Occipital lobe (tissue), 2 donors: ENCODE results near the gene GATAD2A. TPM values are rescaled to one million over a fixed set of nuclear protein-coding genes. Genes with fewer than 3 reads are reported as not detected.
A peak's percentile ranks its signal among the peaks of the same experiment; 100 is the strongest.

Source experiments
- DNase-seq: peaks from one replicate; lab custom pipeline; 2025; lab: John Stamatoyannopoulos, UW
- total RNA-seq: library from RNA; depleted of rRNA; stranded (reverse); fragments of >200 nt; gene quantifications from one replicate; pipeline ENCODE4 v1.2.3, GENCODE V29; 2014

Gene GATAD2A
- total RNA-seq, 1 donor from 2014 or later, result 14.2 TPM

GRCh38 chr19:19505669-19506326, 100.3 kb downstream of the GATAD2A start:
- no peak for DNase-seq

GRCh38 chr19:19506592-19506991, 101.1 kb downstream of the GATAD2A start:
- peak; percentile 35 for DNase-seq

- no peak for DNase-seq
Observed at GRCh38 chr19:19507354-19507753, 101.9 kb downstream of the GATAD2A start.

- no peak for DNase-seq
Observed at GRCh38 chr19:19508217-19508616, 102.7 kb downstream of the GATAD2A start.

- no peak for DNase-seq
Observed at GRCh38 chr19:19510432-19510831, 105.0 kb downstream of the GATAD2A start.

- no peak for DNase-seq
Observed at GRCh38 chr19:19513682-19514081, 108.2 kb downstream of the GATAD2A start.

GRCh38 chr19:19514215-19514657, 108.8 kb downstream of the GATAD2A start:
- peak; percentile 32 for DNase-seq

GRCh38 chr19:19514881-19515641, 109.6 kb downstream of the GATAD2A start, which contains the start of gene TSSK6:
TSS of gene TSSK6 (minus strand) at chr19:19515548. CDS start at chr19:19515427, 121 bp downstream.
- DNase-seq, result no peak

- peak; percentile 87 for DNase-seq
Observed at GRCh38 chr19:19515642-19516519, 110.4 kb downstream of the GATAD2A start, which contains the start of gene NDUFA13. TSS of gene NDUFA13 (plus strand) at chr19:19516225. CDS start at chr19:19516239, 14 bp downstream.

- DNase-seq, result no peak
Observed at GRCh38 chr19:19517235-19517619, 111.8 kb downstream of the GATAD2A start.

- no peak for DNase-seq
Observed at GRCh38 chr19:19520989-19521388, 115.5 kb downstream of the GATAD2A start.

- no peak for DNase-seq
Observed at GRCh38 chr19:19523177-19523576, 117.7 kb downstream of the GATAD2A start.

- no peak for DNase-seq
Observed at GRCh38 chr19:19524053-19524452, 118.6 kb downstream of the GATAD2A start.

- DNase-seq, result no peak
Observed at GRCh38 chr19:19525611-19526380, 120.3 kb downstream of the GATAD2A start.

GRCh38 chr19:19526581-19527370, 121.3 kb downstream of the GATAD2A start:
- DNase-seq, result no peak

- DNase-seq, result no peak
Observed at GRCh38 chr19:19527371-19527656, 121.8 kb downstream of the GATAD2A start.

GRCh38 chr19:19527674-19528625, 122.5 kb downstream of the GATAD2A start:
- no peak for DNase-seq

- DNase-seq, result peak; percentile 68
Observed at GRCh38 chr19:19528721-19529490, 123.4 kb downstream of the GATAD2A start, which contains the start of gene YJEFN3. TSS of gene YJEFN3 (plus strand) at chr19:19528911. CDS start at chr19:19528933, 22 bp downstream.
